Panc1 (cell line): ENCODE data around the gene MS4A10. TPM values are rescaled to one million over a fixed set of nuclear protein-coding genes. Genes with fewer than 3 reads are reported as not detected.

Experiments
- ATAC-seq: fragments of 200-7000 bp; cut with Tn5 transposase; 2 replicates; pipeline ENCODE4 v1.9.1; 2020; ENCODE audit warnings: mild to moderate bottlenecking, moderate library complexity
- BruUV-seq: library from RNA; stranded (reverse); fragments of 400-500 nt; replicated peaks from 2 replicates; lab custom pipeline; 2021; lab: Mats Ljungman, UMichigan
- CTCF ChIA-PET: fragments of 300-600 bp; sonication (Branson Sonifier 250); formaldehyde crosslinking; loops from one replicate; lab custom pipeline; 2022; ENCODE audit warnings: antibody characterized with exemption; lab: Charles Lee
- POLR2A ChIA-PET: fragments of 300-600 bp; sonication (Branson Sonifier 250); formaldehyde crosslinking; loops from one replicate; lab custom pipeline; 2022; ENCODE audit warnings: antibody characterized with exemption; lab: Charles Lee
- DNase-seq: peaks from one replicate; pipeline ENCODE4 v3.0.0-alpha.2; 2010; ENCODE audit warnings: low read depth, low spot score
- H3K27ac ChIP-seq: 2 replicates; pipeline ENCODE4 v1.5.1; 2011; ENCODE audit warnings: mild to moderate bottlenecking, low read length, inconsistent platforms
- H3K27me3 ChIP-seq: fragments of 200-500 bp; sonication (Bioruptor generic); 2 replicates; pipeline ENCODE4 v1.6.0; 2014; ENCODE audit warnings: low read length, inconsistent platforms; ENCODE audit not compliant: control insufficient read depth, insufficient read depth
- H3K36me3 ChIP-seq: fragments of 200-500 bp; sonication (Bioruptor generic); 2 replicates; pipeline ENCODE4 v1.5.1; 2014; ENCODE audit warnings: inconsistent platforms, mild to moderate bottlenecking, low read length, moderate library complexity; ENCODE audit not compliant: control insufficient read depth, insufficient read depth
- H3K4me1 ChIP-seq: 2 replicates; pipeline ENCODE4 v1.5.1; 2011; ENCODE audit warnings: inconsistent platforms, mild to moderate bottlenecking, low read length, moderate library complexity; ENCODE audit not compliant: control insufficient read depth, insufficient read depth
- H3K4me3 ChIP-seq, 2 experiments: 2 replicates each; pipeline ENCODE4 v1.5.1; 2011 to 2012; ENCODE audit warnings: low read depth in 2 of 2, low read length in 2 of 2, mild to moderate bottlenecking in 2 of 2, inconsistent platforms in 1 of 2, moderate library complexity in 1 of 2
- H3K9me3 ChIP-seq: fragments of 200-500 bp; sonication (Bioruptor generic); 2 replicates; pipeline ENCODE4 v1.5.1; 2014; ENCODE audit warnings: low read depth, mild to moderate bottlenecking, inconsistent platforms, low read length, moderate library complexity; ENCODE audit not compliant: control insufficient read depth, insufficient read depth
- CTCF ChIP-seq: fragments of 450-650 bp; IDR thresholded peaks from 2 replicates; pipeline ENCODE4 v1.5.1; 2017; ENCODE audit warnings: mild to moderate bottlenecking
- POLR2AphosphoS5 ChIP-seq: IDR thresholded peaks from 2 replicates; pipeline ENCODE4 v1.6.1; 2012; ENCODE audit warnings: mild to moderate bottlenecking, low read depth, low read length, moderate library complexity
- SIN3A ChIP-seq: IDR thresholded peaks from 2 replicates; pipeline ENCODE4 v1.6.1; 2012; ENCODE audit warnings: low read depth, mild to moderate bottlenecking, low read length, moderate library complexity, borderline replicate concordance; ENCODE audit not compliant: insufficient read depth
- TCF7L2 ChIP-seq: IDR thresholded peaks from 2 replicates; pipeline ENCODE4 v1.6.1; 2011; ENCODE audit warnings: mild to moderate bottlenecking, low read depth, low read length, inconsistent platforms
- in situ Hi-C: cut with HindIII; loops from 2 replicates; pipeline ENCODE4 v1.10.0; 2016; ENCODE audit warnings: low sequenced_read_pairs, low pct_unique_long_range_greater_than_20kb
- intact Hi-C: fragments of 100-400 bp; cut with micrococcal nuclease; formaldehyde crosslinking; loops from one replicate; pipeline ENCODE4 v1.10.0; 2022; ENCODE audit not compliant: unreplicated experiment
- total RNA-seq: library from RNA; stranded (reverse); gene quantifications from one replicate; pipeline ENCODE4 v1.2.1, GENCODE V29; 2021; ENCODE audit not compliant: unreplicated experiment
- TF ChIP-seq, protein P1 (sequence below), 2 experiments: IDR thresholded peaks; 2 replicates each; pipeline ENCODE4 v1.6.1; 2011 to 2012; ENCODE audit warnings: low read depth in 2 of 2, control low read depth in 1 of 2, low read length in 1 of 2, mild to moderate bottlenecking in 1 of 2, moderate library complexity in 1 of 2; ENCODE audit not compliant: insufficient read depth in 1 of 2

MS4A10 gene
- total RNA-seq, 1 experiment from 2014 or later = not detected

GRCh38 chr11:60744114-60744513 lies 41.0 kb upstream of the MS4A10 start:
- Histone ChIP-seq H3K36me3 (no peaks in the 10 kb centered on the region), H3K4me3 (no peak overlapping the region), H3K27me3 (peaks cover 4% of the 10 kb centered on the region; the same call in 1 of the 2 replicates), H3K9me3 (no peaks in the 10 kb centered on the region), H3K4me1 (no peaks in the 10 kb centered on the region; the same call in 1 of the 2 replicates), H3K27ac (no peak overlapping the region)
- BruUV-seq = no TSS peak
- no peak for ATAC-seq
- intact Hi-C loops (no loop called here), in situ Hi-C loops (no loop called here)
- DNase-seq = no peak
- TF ChIP-seq POLR2AphosphoS5 (no peak), TCF7L2 (no peak), CTCF (no peak), SIN3A (no peak)
- TF ChIP-seq, protein P1, sequence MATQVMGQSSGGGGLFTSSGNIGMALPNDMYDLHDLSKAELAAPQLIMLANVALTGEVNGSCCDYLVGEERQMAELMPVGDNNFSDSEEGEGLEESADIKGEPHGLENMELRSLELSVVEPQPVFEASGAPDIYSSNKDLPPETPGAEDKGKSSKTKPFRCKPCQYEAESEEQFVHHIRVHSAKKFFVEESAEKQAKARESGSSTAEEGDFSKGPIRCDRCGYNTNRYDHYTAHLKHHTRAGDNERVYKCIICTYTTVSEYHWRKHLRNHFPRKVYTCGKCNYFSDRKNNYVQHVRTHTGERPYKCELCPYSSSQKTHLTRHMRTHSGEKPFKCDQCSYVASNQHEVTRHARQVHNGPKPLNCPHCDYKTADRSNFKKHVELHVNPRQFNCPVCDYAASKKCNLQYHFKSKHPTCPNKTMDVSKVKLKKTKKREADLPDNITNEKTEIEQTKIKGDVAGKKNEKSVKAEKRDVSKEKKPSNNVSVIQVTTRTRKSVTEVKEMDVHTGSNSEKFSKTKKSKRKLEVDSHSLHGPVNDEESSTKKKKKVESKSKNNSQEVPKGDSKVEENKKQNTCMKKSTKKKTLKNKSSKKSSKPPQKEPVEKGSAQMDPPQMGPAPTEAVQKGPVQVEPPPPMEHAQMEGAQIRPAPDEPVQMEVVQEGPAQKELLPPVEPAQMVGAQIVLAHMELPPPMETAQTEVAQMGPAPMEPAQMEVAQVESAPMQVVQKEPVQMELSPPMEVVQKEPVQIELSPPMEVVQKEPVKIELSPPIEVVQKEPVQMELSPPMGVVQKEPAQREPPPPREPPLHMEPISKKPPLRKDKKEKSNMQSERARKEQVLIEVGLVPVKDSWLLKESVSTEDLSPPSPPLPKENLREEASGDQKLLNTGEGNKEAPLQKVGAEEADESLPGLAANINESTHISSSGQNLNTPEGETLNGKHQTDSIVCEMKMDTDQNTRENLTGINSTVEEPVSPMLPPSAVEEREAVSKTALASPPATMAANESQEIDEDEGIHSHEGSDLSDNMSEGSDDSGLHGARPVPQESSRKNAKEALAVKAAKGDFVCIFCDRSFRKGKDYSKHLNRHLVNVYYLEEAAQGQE (IDR thresholded peaks at IDR 0.05; ENCODE audit: insufficient read depth in 1 of 2, low read depth in 2 of 2, low read length in 1 of 2) = no peak
- CTCF ChIA-PET = no interaction called here
- POLR2A ChIA-PET = no interaction called here

GRCh38 chr11:60747359-60747873 lies 37.7 kb upstream of the MS4A10 start:
- no peak overlapping the region for H3K27ac ChIP-seq
- no peaks in the 10 kb centered on the region for H3K36me3 ChIP-seq
- DNase-seq = no peak
- in situ Hi-C loops = no loop called here
- TF ChIP-seq POLR2AphosphoS5 = no peak
- no peak for TF ChIP-seq SIN3A
- TF ChIP-seq CTCF = no peak
- TF ChIP-seq TCF7L2 = no peak
- TF ChIP-seq, protein P1 (IDR thresholded peaks at IDR 0.05; ENCODE audit: insufficient read depth in 1 of 2, low read depth in 2 of 2, low read length in 1 of 2) = no peak
- H3K4me1 ChIP-seq = no peaks in the 10 kb centered on the region
- peaks cover 4% of the 10 kb centered on the region; the same call in 1 of the 2 replicates for H3K27me3 ChIP-seq
- ChIA-PET POLR2A (no interaction called here), CTCF (no interaction called here)
- intact Hi-C loops = no loop called here
- H3K9me3 ChIP-seq = no peaks in the 10 kb centered on the region
- ATAC-seq = no peak
- BruUV-seq = no TSS peak
- H3K4me3 ChIP-seq = no peak overlapping the region
